OCI-LY1 (cell line): ENCODE data around the gene AMIGO3.

ENCODE experiments used
- H2AFZ ChIP-seq: fragments of 200-600 bp; sonication (generic), shearing (Covaris generic); 2 replicates; pipeline ENCODE4 v1.6.0; 2014; ENCODE audit warnings: antibody characterized with exemption, mild to moderate bottlenecking, low read length
- H3F3A ChIP-seq: fragments of 200-600 bp; sonication (generic), shearing (Covaris generic); 2 replicates; pipeline ENCODE4 v1.6.0; 2014; ENCODE audit warnings: mild to moderate bottlenecking, antibody characterized with exemption, low read length, moderate library complexity; ENCODE audit not compliant: insufficient read depth
- H3K27ac ChIP-seq: fragments of 200-600 bp; sonication (generic); 2 replicates; pipeline ENCODE4 v1.5.1; 2014; ENCODE audit warnings: low read length, mixed run types, mild to moderate bottlenecking, low read depth; ENCODE audit not compliant: poor library complexity, severe bottlenecking
- H3K27me3 ChIP-seq: fragments of 200-600 bp; sonication (generic); 2 replicates; pipeline ENCODE4 v1.6.0; 2014; ENCODE audit warnings: antibody characterized with exemption, mild to moderate bottlenecking, low read length, moderate library complexity; ENCODE audit not compliant: insufficient read depth
- H3K36me3 ChIP-seq: fragments of 200-600 bp; sonication (generic); 2 replicates; pipeline ENCODE4 v1.6.1; 2014; ENCODE audit warnings: mild to moderate bottlenecking, antibody characterized with exemption, low read length, moderate library complexity, mixed read lengths; ENCODE audit not compliant: insufficient read depth
- H3K4me1 ChIP-seq: fragments of 200-600 bp; sonication (generic); 2 replicates; pipeline ENCODE4 v1.5.1; 2014; ENCODE audit warnings: mild to moderate bottlenecking, low read length, moderate library complexity; ENCODE audit not compliant: insufficient read depth, severe bottlenecking
- H3K4me2 ChIP-seq: fragments of 200-600 bp; sonication (generic), shearing (Covaris generic); 2 replicates; pipeline ENCODE4 v1.6.1; 2014; ENCODE audit warnings: low read length
- H3K4me3 ChIP-seq: fragments of 200-600 bp; sonication (generic); 2 replicates; pipeline ENCODE4 v1.5.1; 2014; ENCODE audit warnings: low read length, low read depth, mild to moderate bottlenecking, mixed read lengths; ENCODE audit not compliant: poor library complexity, severe bottlenecking
- H3K79me2 ChIP-seq: fragments of 200-600 bp; shearing (Covaris generic); 2 replicates; pipeline ENCODE4 v1.6.1; 2016; ENCODE audit warnings: mixed run types, low read length, mixed read lengths; ENCODE audit not compliant: insufficient read depth
- H3K9ac ChIP-seq: fragments of 200-600 bp; sonication (generic), shearing (Covaris generic); 2 replicates; pipeline ENCODE4 v1.6.1; 2014; ENCODE audit warnings: mild to moderate bottlenecking, low read length, mixed read lengths
- H3K9me2 ChIP-seq: fragments of 200-600 bp; sonication (generic), shearing (Covaris generic); 2 replicates; pipeline ENCODE4 v1.6.1; 2014; ENCODE audit warnings: low read depth, mild to moderate bottlenecking, low read length, mixed read lengths
- H3K9me3 ChIP-seq: fragments of 200-600 bp; shearing (Covaris generic); 2 replicates; pipeline ENCODE4 v1.6.1; 2014; ENCODE audit warnings: low read length, mixed read lengths
- H4K20me1 ChIP-seq: fragments of 200-600 bp; sonication (generic), shearing (Covaris generic); 2 replicates; pipeline ENCODE4 v1.6.0; 2016; ENCODE audit warnings: mild to moderate bottlenecking, low read length; ENCODE audit not compliant: insufficient read depth
- CTCF ChIP-seq: fragments of 200-600 bp; sonication (generic), shearing (Covaris generic); IDR thresholded peaks from 2 replicates; pipeline ENCODE4 v1.5.1; 2017; ENCODE audit warnings: mild to moderate bottlenecking, antibody characterized with exemption, low read length, moderate library complexity, mixed read lengths
- EZH2 ChIP-seq: fragments of 200-600 bp; sonication (generic), shearing (Covaris generic); IDR thresholded peaks from 2 replicates; pipeline ENCODE4 v1.8.0; 2017; ENCODE audit warnings: borderline replicate concordance, mixed run types, mild to moderate bottlenecking, antibody characterized with exemption, low read length, moderate library complexity, mixed read lengths

The AMIGO3 gene

GRCh38 chr3:49723628-49724551 lies 4.4 kb upstream of the AMIGO3 start, which contains the start of gene GMPPB:
GMPPB (minus strand) TSS chr3:49723951; CDS start chr3:49723726, 225 bp downstream.
- H3K4me2 ChIP-seq, result peak within 1 kb of the TSS; percentile 94
- H3K36me3 ChIP-seq, result peaks cover 33% of the 10 kb centered on the region
- H3K9ac ChIP-seq, result peak within 1 kb of the TSS; percentile 95
- no peak within 1 kb of the TSS for H2AFZ ChIP-seq
- no peaks in the 10 kb centered on the region for H3K9me3 ChIP-seq
- TF ChIP-seq CTCF, result no peak
- TF ChIP-seq EZH2, result no peak
- H3K27me3 ChIP-seq, result no peaks in the 10 kb centered on the region
- no peaks in the 10 kb centered on the region for H4K20me1 ChIP-seq
- peak within 1 kb of the TSS; percentile 76 for H3K4me3 ChIP-seq
- no peaks in the 10 kb centered on the region for H3F3A ChIP-seq
- H3K9me2 ChIP-seq, result no peaks in the 10 kb centered on the region
- H3K4me1 ChIP-seq, result peaks cover 33% of the 10 kb centered on the region
- peak within 1 kb of the TSS; percentile 85 for H3K27ac ChIP-seq
- H3K79me2 ChIP-seq, result no peaks in the 10 kb centered on the region

GRCh38 chr3:49723296-49723627 lies 3.8 kb upstream of the AMIGO3 start:
- no peak for TF ChIP-seq CTCF
- TF ChIP-seq EZH2, result no peak
- Histone ChIP-seq H3K4me2 (peak overlapping the region; percentile 85), H3F3A (no peaks in the 10 kb centered on the region), H3K9ac (peak overlapping the region; percentile 84), H2AFZ (no peak overlapping the region), H3K9me3 (no peaks in the 10 kb centered on the region), H3K4me3 (peak overlapping the region; percentile 76), H3K79me2 (no peaks in the 10 kb centered on the region), H3K4me1 (peaks cover 33% of the 10 kb centered on the region), H3K9me2 (no peaks in the 10 kb centered on the region), H3K36me3 (peaks cover 39% of the 10 kb centered on the region), H3K27ac (peak overlapping the region; percentile 75), H3K27me3 (no peaks in the 10 kb centered on the region), H4K20me1 (no peaks in the 10 kb centered on the region)

- Histone ChIP-seq H3K36me3 (peaks cover 43% of the 10 kb centered on the region), H3K9me3 (no peaks in the 10 kb centered on the region), H3K9me2 (no peaks in the 10 kb centered on the region), H3K4me2 (peak overlapping the region; percentile 85), H3K79me2 (no peaks in the 10 kb centered on the region), H2AFZ (no peak overlapping the region), H3K27ac (peak overlapping the region; percentile 75), H3K4me1 (peaks cover 33% of the 10 kb centered on the region), H3F3A (no peaks in the 10 kb centered on the region), H4K20me1 (no peaks in the 10 kb centered on the region), H3K27me3 (no peaks in the 10 kb centered on the region), H3K4me3 (peak overlapping the region; percentile 76), H3K9ac (peak overlapping the region; percentile 84)
- TF ChIP-seq CTCF (no peak), EZH2 (no peak)
These were observed 3.4 kb upstream of the AMIGO3 start for GRCh38 chr3:49722896-49723295.
